NCI-H345 treated with DMSO at 0.1 percent for 48 hours (cell line): ENCODE results near the gene CLTCL1.
A peak's percentile ranks its signal among the peaks of the same experiment; 100 is the strongest.
"Not testable (repeated sequence)": the region's sequence is repeated elsewhere in the genome, so short reads cannot be mapped to it uniquely, and the experiment has no call there.

ENCODE experiments used
- DNase-seq: peaks from one replicate; lab custom pipeline; 2025; ENCODE audit not compliant: unreplicated experiment; lab: John Stamatoyannopoulos, UW

CLTCL1 gene

GRCh38 chr22:19256362-19256761, 35.2 kb downstream of the CLTCL1 start:
- DNase-seq: not testable (repeated sequence)

GRCh38 chr22:19253143-19253542, 38.4 kb downstream of the CLTCL1 start:
- no peak for DNase-seq

GRCh38 chr22:19244600-19245352, 46.7 kb downstream of the CLTCL1 start:
- DNase-seq: no peak

GRCh38 chr22:19242699-19243098, 48.8 kb downstream of the CLTCL1 start:
- no peak for DNase-seq

- DNase-seq: no peak
Observed at GRCh38 chr22:19241593-19241906, 50.0 kb downstream of the CLTCL1 start.

GRCh38 chr22:19240813-19241592, 50.5 kb downstream of the CLTCL1 start:
- no peak for DNase-seq

GRCh38 chr22:19239464-19239863, 52.1 kb downstream of the CLTCL1 start:
- no peak for DNase-seq

GRCh38 chr22:19238900-19239299, 52.6 kb downstream of the CLTCL1 start:
- DNase-seq: no peak

- no peak for DNase-seq
Observed at GRCh38 chr22:19235874-19236273, 55.6 kb downstream of the CLTCL1 start.

- no peak for DNase-seq
Observed at GRCh38 chr22:19234126-19234896, 57.2 kb downstream of the CLTCL1 start.

GRCh38 chr22:19233189-19233661, 58.3 kb downstream of the CLTCL1 start:
- no peak for DNase-seq

GRCh38 chr22:19232623-19233022, 58.9 kb downstream of the CLTCL1 start:
- DNase-seq: peak; percentile 28

GRCh38 chr22:19231986-19232385, 59.5 kb downstream of the CLTCL1 start:
- DNase-seq: no peak

- DNase-seq: no peak
Observed at GRCh38 chr22:19229600-19229999, 61.9 kb downstream of the CLTCL1 start.

GRCh38 chr22:19228179-19228578, 63.3 kb downstream of the CLTCL1 start:
- DNase-seq: no peak

- DNase-seq: no peak
Observed at GRCh38 chr22:19226428-19226827, 65.1 kb downstream of the CLTCL1 start.

- DNase-seq: no peak
Observed at GRCh38 chr22:19225560-19225959, 66.0 kb downstream of the CLTCL1 start.

- DNase-seq: no peak
Observed at GRCh38 chr22:19224985-19225384, 66.5 kb downstream of the CLTCL1 start.

- DNase-seq: no peak
Observed at GRCh38 chr22:19224557-19224956, 67.0 kb downstream of the CLTCL1 start.

GRCh38 chr22:19223617-19224016, 67.9 kb downstream of the CLTCL1 start:
- DNase-seq: no peak

- DNase-seq: no peak
Observed at GRCh38 chr22:19223110-19223509, 68.4 kb downstream of the CLTCL1 start.
